ENCODE results near the gene AADACL2. TPM values are rescaled to one million over a fixed set of nuclear protein-coding genes. Genes with fewer than 3 reads are reported as not detected.
"Not testable (repeated sequence)": the region's sequence is repeated elsewhere in the genome, so short reads cannot be mapped to it uniquely, and the experiment has no call there.

AADACL2 gene
- total RNA-seq, 1 donor from 2014 or later: not detected

- no peak overlapping the region for H3K4me3 Mint-ChIP-seq
- H3K4me1 Mint-ChIP-seq: no peaks in the 10 kb centered on the region
- intact Hi-C loops (cut with micrococcal nuclease): no loop called here
These were observed 40.5 kb downstream of the AADACL2 start for GRCh38 chr3:151774235-151774634.

GRCh38 chr3:151774910-151775309, 41.2 kb downstream of the AADACL2 start:
- Mint-ChIP-seq H3K4me3 (no peak overlapping the region), H3K27me3 (peaks cover 1% of the 10 kb centered on the region), H3K27ac (no peak overlapping the region), H3K36me3 (ENCODE audit: low read depth) (no peaks in the 10 kb centered on the region), H3K9me3 (no peaks in the 10 kb centered on the region), H3K4me1 (no peaks in the 10 kb centered on the region)
- intact Hi-C loops (cut with micrococcal nuclease): no loop called here
- no peak for DNase-seq

More at GRCh38 chr3:151774235-151774634, 40.5 kb downstream of the AADACL2 start:
- H3K36me3 Mint-ChIP-seq (ENCODE audit: low read depth): no peaks in the 10 kb centered on the region
- H3K9me3 Mint-ChIP-seq: no peaks in the 10 kb centered on the region
- DNase-seq: no peak
- H3K27me3 Mint-ChIP-seq: no peaks in the 10 kb centered on the region
- no peak overlapping the region for H3K27ac Mint-ChIP-seq

GRCh38 chr3:151775314-151776258, 41.9 kb downstream of the AADACL2 start:
- no peak overlapping the region for H3K27ac Mint-ChIP-seq

DNA sequence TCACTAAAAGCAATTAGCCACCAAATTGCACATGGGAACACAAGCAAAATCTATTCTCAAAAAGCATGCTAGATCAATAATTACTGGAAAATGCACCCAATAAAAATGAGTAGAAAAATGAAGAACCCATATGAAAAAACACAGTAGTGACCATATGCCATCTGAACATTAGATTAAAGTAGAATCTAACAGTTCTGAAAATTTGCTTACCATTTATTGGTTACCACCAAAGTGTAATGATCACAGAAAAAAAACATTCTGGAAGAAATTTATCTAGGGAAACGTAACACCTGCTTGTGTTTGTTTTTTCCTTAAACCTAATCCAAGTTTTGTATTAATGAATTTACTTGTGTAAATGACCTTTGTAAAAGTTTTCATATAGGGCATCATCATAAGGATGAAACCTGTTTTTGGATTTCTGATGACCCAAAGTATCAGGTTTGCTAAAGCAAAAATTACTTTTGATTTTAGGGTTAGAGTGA, 42.6 kb downstream of the AADACL2 start:
- Mint-ChIP-seq H3K27ac (no peak overlapping the region), H3K4me3 (no peak overlapping the region), H3K4me1 (no peaks in the 10 kb centered on the region), H3K27me3 (peaks cover 2% of the 10 kb centered on the region), H3K9me3 (no peaks in the 10 kb centered on the region), H3K36me3 (ENCODE audit: low read depth) (no peaks in the 10 kb centered on the region)
- intact Hi-C loops (cut with micrococcal nuclease): no loop called here
- DNase-seq: no peak

More at GRCh38 chr3:151775314-151776258, 41.9 kb downstream of the AADACL2 start:
- H3K36me3 Mint-ChIP-seq (ENCODE audit: low read depth): no peaks in the 10 kb centered on the region
- no peaks in the 10 kb centered on the region for H3K4me1 Mint-ChIP-seq
- peaks cover 2% of the 10 kb centered on the region for H3K27me3 Mint-ChIP-seq
- no peak for DNase-seq
- H3K4me3 Mint-ChIP-seq: no peak overlapping the region
- intact Hi-C loops (cut with micrococcal nuclease): no loop called here
- no peaks in the 10 kb centered on the region for H3K9me3 Mint-ChIP-seq

DNA sequence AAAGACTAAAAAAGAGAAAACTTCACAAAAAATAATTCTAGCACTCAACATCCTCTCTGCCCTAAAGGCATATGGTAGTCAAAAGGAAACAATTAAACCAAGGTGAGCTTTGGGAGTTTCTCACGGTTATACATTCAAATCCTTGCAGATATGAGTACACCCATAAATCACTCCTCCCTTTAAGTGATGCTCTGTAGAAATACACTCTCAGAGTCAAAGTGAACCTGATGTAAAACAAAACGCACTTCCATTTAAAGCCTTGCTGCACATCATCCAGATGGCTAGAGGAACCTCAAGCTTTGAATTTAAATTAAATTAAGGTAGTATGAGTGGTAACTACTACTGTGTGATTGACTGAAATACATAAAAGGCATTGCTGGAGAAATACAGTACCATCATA, 44.2 kb downstream of the AADACL2 start:
- DNase-seq: no peak
- intact Hi-C loops (cut with micrococcal nuclease): no loop called here
- H3K4me3 Mint-ChIP-seq: no peak overlapping the region
- no peak overlapping the region for H3K27ac Mint-ChIP-seq
- H3K4me1 Mint-ChIP-seq: no peaks in the 10 kb centered on the region
- H3K27me3 Mint-ChIP-seq: peaks cover 2% of the 10 kb centered on the region
- no peaks in the 10 kb centered on the region for H3K36me3 Mint-ChIP-seq (ENCODE audit: low read depth)
- no peaks in the 10 kb centered on the region for H3K9me3 Mint-ChIP-seq

DNA sequence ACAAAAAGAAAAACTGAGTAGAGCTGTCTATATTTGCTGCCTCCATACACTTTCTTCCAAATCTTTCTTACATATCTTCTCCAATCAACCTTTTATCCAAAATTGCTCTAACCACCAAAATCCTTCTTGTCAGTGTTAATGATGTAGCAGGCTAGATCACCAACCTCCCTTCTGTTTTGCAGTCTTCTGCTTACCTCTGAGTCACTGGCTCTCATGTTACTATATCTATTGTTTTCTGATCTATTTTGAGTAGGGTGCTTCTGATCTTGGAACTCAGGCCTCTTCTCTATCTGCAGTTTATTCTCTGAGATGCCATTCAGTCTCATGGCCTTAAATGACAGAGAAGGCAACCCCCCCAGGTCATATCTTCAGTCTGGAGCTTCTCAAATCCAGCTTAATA, 53.9 kb downstream of the AADACL2 start:
- H3K27me3 Mint-ChIP-seq: peaks cover 2% of the 10 kb centered on the region
- H3K4me1 Mint-ChIP-seq: no peaks in the 10 kb centered on the region
- DNase-seq: no peak
- no peaks in the 10 kb centered on the region for H3K9me3 Mint-ChIP-seq
- H3K27ac Mint-ChIP-seq: no peak overlapping the region
- no peak overlapping the region for H3K4me3 Mint-ChIP-seq
- no peaks in the 10 kb centered on the region for H3K36me3 Mint-ChIP-seq (ENCODE audit: low read depth)
- intact Hi-C loops (cut with micrococcal nuclease): no loop called here

DNA sequence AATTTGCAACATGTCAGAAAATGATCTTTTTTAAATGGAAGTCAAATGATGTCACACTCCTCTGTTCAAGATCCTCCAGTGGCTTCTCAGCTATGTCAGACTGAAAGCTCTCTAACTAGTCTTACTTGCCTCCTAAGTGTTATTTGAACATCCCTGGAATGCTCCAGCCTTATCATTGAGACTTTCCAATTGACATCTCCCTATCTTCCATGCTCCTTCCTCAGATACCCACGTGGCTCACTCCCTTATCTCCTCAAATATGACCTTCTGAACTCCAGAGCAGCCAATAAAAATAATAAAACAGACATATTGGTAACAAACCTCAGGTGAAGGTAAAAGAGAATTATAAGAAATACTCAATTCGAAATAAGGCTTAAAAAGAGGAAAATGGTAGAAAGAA, 54.7 kb downstream of the AADACL2 start:
- intact Hi-C loops (cut with micrococcal nuclease): no loop called here
- Mint-ChIP-seq H3K9me3 (no peaks in the 10 kb centered on the region), H3K4me1 (no peaks in the 10 kb centered on the region), H3K36me3 (ENCODE audit: low read depth) (no peaks in the 10 kb centered on the region), H3K27me3 (peaks cover 2% of the 10 kb centered on the region), H3K4me3 (no peak overlapping the region), H3K27ac (no peak overlapping the region)
- DNase-seq: no peak

DNA sequence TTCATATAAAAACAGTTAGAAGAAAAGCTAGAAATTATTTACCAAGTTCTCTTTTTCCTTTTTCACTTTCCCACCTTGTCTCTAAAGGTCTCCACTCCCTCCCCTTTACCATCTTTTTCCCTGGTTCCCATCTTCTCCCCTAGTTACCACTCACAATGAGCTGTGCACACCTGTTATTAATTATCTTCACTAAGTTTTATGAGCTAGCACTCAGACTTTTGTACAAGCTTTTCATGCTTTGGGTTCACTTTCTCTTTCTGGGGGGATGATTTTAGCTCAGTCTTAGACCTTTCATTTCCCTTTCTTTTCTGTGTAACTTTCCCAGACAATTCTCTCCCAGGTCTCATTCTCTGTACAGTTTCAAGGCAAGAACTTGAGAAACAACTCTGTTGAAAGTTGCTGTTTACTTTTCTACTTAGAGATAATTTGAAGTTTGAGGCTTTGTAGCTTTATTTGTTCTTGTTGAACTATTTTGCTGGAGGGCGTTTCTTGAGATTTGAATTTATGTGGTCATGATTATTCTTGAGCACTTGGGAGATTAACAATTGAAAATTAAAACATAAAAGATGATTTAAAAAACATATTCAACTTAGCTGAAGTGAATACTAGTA, 56.2 kb downstream of the AADACL2 start:
- no peak for DNase-seq
- no peaks in the 10 kb centered on the region for H3K36me3 Mint-ChIP-seq (ENCODE audit: low read depth)
- no peaks in the 10 kb centered on the region for H3K4me1 Mint-ChIP-seq
- intact Hi-C loops (cut with micrococcal nuclease): no loop called here
- H3K27ac Mint-ChIP-seq: no peak overlapping the region
- H3K27me3 Mint-ChIP-seq: peaks cover 9% of the 10 kb centered on the region
- no peaks in the 10 kb centered on the region for H3K9me3 Mint-ChIP-seq
- no peak overlapping the region for H3K4me3 Mint-ChIP-seq

DNA sequence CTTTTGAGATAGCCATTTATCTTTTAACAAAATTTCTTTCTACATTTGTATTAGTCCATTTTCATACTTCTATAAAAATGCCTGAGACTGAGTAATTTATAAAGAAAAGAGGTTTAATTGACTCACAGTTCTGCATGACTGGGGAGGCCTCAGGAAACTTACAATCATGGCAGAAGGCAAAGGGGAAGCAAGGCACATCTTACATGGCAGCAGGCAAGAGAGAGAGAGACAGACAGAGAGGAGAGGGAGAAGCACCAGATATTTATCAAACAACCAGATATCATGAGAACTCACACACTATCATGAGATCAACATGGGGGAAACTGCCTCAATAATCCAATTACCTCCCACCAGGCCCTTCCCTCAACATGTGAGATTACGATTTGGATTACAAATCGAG, 57.0 kb downstream of the AADACL2 start:
- H3K27ac Mint-ChIP-seq; H3K27me3 Mint-ChIP-seq; H3K4me3 Mint-ChIP-seq; DNase-seq; H3K36me3 Mint-ChIP-seq (ENCODE audit: low read depth); H3K4me1 Mint-ChIP-seq; H3K9me3 Mint-ChIP-seq; intact Hi-C loops (cut with micrococcal nuclease): not testable (repeated sequence)

GRCh38 chr3:151792411-151792810, 58.7 kb downstream of the AADACL2 start:
- Mint-ChIP-seq H3K9me3 (no peaks in the 10 kb centered on the region), H3K36me3 (ENCODE audit: low read depth) (no peaks in the 10 kb centered on the region), H3K27me3 (peaks cover 9% of the 10 kb centered on the region), H3K4me3 (no peak overlapping the region), H3K27ac (no peak overlapping the region), H3K4me1 (no peaks in the 10 kb centered on the region)
- intact Hi-C loops (cut with micrococcal nuclease): no loop called here
- DNase-seq: no peak

- H3K9me3 Mint-ChIP-seq: no peaks in the 10 kb centered on the region
- DNase-seq: no peak
- no peaks in the 10 kb centered on the region for H3K4me1 Mint-ChIP-seq
- H3K4me3 Mint-ChIP-seq: no peak overlapping the region
- H3K27me3 Mint-ChIP-seq: peaks cover 11% of the 10 kb centered on the region
- no peaks in the 10 kb centered on the region for H3K36me3 Mint-ChIP-seq (ENCODE audit: low read depth)
- intact Hi-C loops (cut with micrococcal nuclease): no loop called here
- H3K27ac Mint-ChIP-seq: no peak overlapping the region
These were observed 59.9 kb downstream of the AADACL2 start for GRCh38 chr3:151793636-151794035.

- DNase-seq: no peak
- H3K27ac Mint-ChIP-seq: no peak overlapping the region
These were observed 60.4 kb downstream of the AADACL2 start for GRCh38 chr3:151794080-151794479.

GRCh38 chr3:151795276-151795675, 61.5 kb downstream of the AADACL2 start:
- Mint-ChIP-seq H3K4me3 (no peak overlapping the region), H3K9me3 (no peaks in the 10 kb centered on the region)
- no peak for DNase-seq

More at GRCh38 chr3:151794080-151794479, 60.4 kb downstream of the AADACL2 start:
- no peaks in the 10 kb centered on the region for H3K36me3 Mint-ChIP-seq (ENCODE audit: low read depth)
- no peaks in the 10 kb centered on the region for H3K4me1 Mint-ChIP-seq
- H3K9me3 Mint-ChIP-seq: no peaks in the 10 kb centered on the region
- peaks cover 11% of the 10 kb centered on the region for H3K27me3 Mint-ChIP-seq
- intact Hi-C loops (cut with micrococcal nuclease): no loop called here
- no peak overlapping the region for H3K4me3 Mint-ChIP-seq

DNA sequence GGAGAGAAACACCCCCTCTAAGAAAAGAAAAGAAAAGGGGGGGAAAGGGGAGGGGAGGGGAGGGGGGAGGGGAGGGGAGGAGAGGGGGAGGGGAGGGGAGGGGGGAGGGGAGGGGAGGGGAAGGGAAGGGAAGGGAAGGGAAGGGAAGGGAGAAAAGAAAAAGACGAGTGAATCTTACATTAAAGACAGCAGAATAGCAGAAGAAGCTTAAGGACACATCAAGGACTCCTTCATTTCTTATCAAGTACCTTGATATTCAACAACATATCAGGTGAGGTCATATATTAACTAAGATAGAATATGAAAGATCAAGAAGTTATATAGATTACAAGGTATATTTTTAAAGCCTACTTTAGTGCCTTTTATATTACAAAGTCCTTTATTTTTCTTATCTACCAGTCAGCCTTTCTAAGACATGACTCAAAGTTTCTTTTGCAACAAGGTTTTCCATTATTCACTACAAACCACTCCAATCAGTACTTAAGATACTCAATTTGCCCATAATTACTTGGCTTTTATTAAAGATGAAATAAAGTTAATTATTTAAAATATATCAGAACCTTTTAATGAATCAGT, 62.5 kb downstream of the AADACL2 start:
- Mint-ChIP-seq H3K9me3 (no peaks in the 10 kb centered on the region), H3K27ac (no peak overlapping the region), H3K36me3 (ENCODE audit: low read depth) (no peaks in the 10 kb centered on the region), H3K27me3 (peaks cover 9% of the 10 kb centered on the region), H3K4me1 (no peaks in the 10 kb centered on the region), H3K4me3 (no peak overlapping the region)
- intact Hi-C loops (cut with micrococcal nuclease): no loop called here
- DNase-seq: no peak

More at GRCh38 chr3:151795276-151795675, 61.5 kb downstream of the AADACL2 start:
- H3K36me3 Mint-ChIP-seq (ENCODE audit: low read depth): no peaks in the 10 kb centered on the region
- peaks cover 11% of the 10 kb centered on the region for H3K27me3 Mint-ChIP-seq
- H3K4me1 Mint-ChIP-seq: no peaks in the 10 kb centered on the region
- H3K27ac Mint-ChIP-seq: no peak overlapping the region
- intact Hi-C loops (cut with micrococcal nuclease): no loop called here

Measured in activated CD4-positive, alpha-beta T cell treated with anti-CD3 and anti-CD28 coated beads, Interleukin-2, amount 10 ng/mL, durations not matched to agents 24 days and 14 days (primary cell).